Tibial nerve (tissue), 4 donors: Measurements from ENCODE around the gene SPAG8. TPM values are rescaled to one million over a fixed set of nuclear protein-coding genes. Genes with fewer than 3 reads are reported as not detected.

ENCODE experiments used
- DNase-seq, 2 donors: peaks; one replicate each; pipeline ENCODE4 v3.0.0-alpha.2; 2019; ENCODE audit warnings: low spot score in 2 of 2
- H3K27ac ChIP-seq, 4 donors: fragments of 200-600 bp; sonication (generic) in 3 of 4; one replicate each; pipeline ENCODE4 v1.5.1; 2017 to 2019; ENCODE audit warnings: mild to moderate bottlenecking in 1 of 4
- H3K27me3 ChIP-seq, 2 donors: fragments of 200-600 bp; sonication (generic) in 1 of 2; one replicate each; pipeline versions ENCODE4 v1.5.1 to v1.6.0; 2017 to 2019
- H3K36me3 ChIP-seq, 3 donors: fragments of 200-600 bp; sonication (generic); one replicate each; pipeline ENCODE4 v1.5.1; 2018 to 2019
- H3K4me1 ChIP-seq, 4 donors: fragments of 200-600 bp; sonication (generic) in 3 of 4; one replicate each; pipeline ENCODE4 v1.5.1; 2017 to 2019
- H3K4me3 ChIP-seq, 4 donors: fragments of 200-600 bp; sonication (generic) in 3 of 4; one replicate each; pipeline ENCODE4 v1.5.1; 2017 to 2019; ENCODE audit warnings: mild to moderate bottlenecking in 1 of 4, moderate library complexity in 1 of 4
- H3K9me3 ChIP-seq, 4 donors: fragments of 200-600 bp; sonication (generic) in 3 of 4; one replicate each; pipeline ENCODE4 v1.5.1; 2017 to 2019
- EP300 ChIP-seq, 2 donors: sonication (generic); formaldehyde crosslinking; IDR thresholded peaks; one replicate each; pipeline ENCODE4 v1.6.1; 2017; ENCODE audit warnings: antibody characterized with exemption in 2 of 2, mild to moderate bottlenecking in 1 of 2
- POLR2A ChIP-seq, 2 donors: fragments of 450-650 bp; IDR thresholded peaks; one replicate each; pipeline ENCODE4 v1.6.1; 2017; ENCODE audit warnings: antibody characterized with exemption in 2 of 2, mild to moderate bottlenecking in 2 of 2, moderate library complexity in 2 of 2
- WGBS, 2 donors: methylation state at CpG; one replicate each; pipeline ENCODE4 v1.1.5; 2018; 5-methylcytosine and 5-hydroxymethylcytosine counted together
- total RNA-seq, 4 donors: library from RNA; depleted of rRNA; stranded (reverse); fragments of >200 nt; gene quantifications; one replicate each; pipeline ENCODE4 v1.1.0, GENCODE V29; 2016
- TF ChIP-seq, protein P1 (sequence below), 5 experiments: fragments of 200-600 bp in 3 of 5; fragments of 450-650 bp in 2 of 5; sonication (generic) in 3 of 5; IDR thresholded peaks; one replicate each; pipeline ENCODE4 v1.5.1; 2016 to 2019; ENCODE audit warnings: antibody characterized with exemption in 5 of 5, mild to moderate bottlenecking in 3 of 5, moderate library complexity in 2 of 5

SPAG8 gene
- total RNA-seq, 4 donors from 2014 or later, result 2.6 to 4.0 (median 3.5) TPM

DNA sequence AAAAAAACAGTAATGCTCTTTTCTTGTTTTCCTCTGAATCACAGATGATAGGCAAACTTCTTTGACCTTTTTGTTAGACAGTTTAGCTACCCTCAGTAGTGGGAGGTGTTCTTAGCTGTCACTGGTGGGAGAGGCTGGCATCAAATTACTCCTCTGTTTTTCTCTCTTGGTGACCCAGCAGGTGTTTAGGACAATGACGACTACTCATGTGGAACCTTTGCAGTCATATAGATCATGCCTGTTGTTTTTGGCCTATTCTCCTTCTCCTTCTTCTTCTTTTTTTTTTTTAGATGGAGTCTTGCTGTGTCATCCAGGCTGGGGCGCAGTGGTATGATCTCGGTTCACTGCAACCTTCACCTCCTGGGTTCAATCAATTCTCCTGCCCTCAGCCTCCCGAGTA lies 36.0 kb downstream of the SPAG8 start:
- Histone ChIP-seq H3K4me1 (peaks cover 0 to 18% (median 10%) of the 10 kb centered on the region in 4 donors), H3K9me3 (no peaks in the 10 kb centered on the region), H3K27me3 (no peaks in the 10 kb centered on the region), H3K36me3 (no peaks in the 10 kb centered on the region), H3K27ac (no peak overlapping the region), H3K4me3 (no peak overlapping the region)
- TF ChIP-seq, protein P1, sequence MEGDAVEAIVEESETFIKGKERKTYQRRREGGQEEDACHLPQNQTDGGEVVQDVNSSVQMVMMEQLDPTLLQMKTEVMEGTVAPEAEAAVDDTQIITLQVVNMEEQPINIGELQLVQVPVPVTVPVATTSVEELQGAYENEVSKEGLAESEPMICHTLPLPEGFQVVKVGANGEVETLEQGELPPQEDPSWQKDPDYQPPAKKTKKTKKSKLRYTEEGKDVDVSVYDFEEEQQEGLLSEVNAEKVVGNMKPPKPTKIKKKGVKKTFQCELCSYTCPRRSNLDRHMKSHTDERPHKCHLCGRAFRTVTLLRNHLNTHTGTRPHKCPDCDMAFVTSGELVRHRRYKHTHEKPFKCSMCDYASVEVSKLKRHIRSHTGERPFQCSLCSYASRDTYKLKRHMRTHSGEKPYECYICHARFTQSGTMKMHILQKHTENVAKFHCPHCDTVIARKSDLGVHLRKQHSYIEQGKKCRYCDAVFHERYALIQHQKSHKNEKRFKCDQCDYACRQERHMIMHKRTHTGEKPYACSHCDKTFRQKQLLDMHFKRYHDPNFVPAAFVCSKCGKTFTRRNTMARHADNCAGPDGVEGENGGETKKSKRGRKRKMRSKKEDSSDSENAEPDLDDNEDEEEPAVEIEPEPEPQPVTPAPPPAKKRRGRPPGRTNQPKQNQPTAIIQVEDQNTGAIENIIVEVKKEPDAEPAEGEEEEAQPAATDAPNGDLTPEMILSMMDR (IDR thresholded peaks at IDR 0.05), result no peak
- no peak for TF ChIP-seq POLR2A (IDR thresholded peaks at IDR 0.05)
- no peak for TF ChIP-seq EP300 (IDR thresholded peaks at IDR 0.05)
- DNase-seq, result no peak
- WGBS, 2 donors, result 77 to 80% methylated on average over 4 of the region's 4 CpGs

GRCh38 chr9:35774907-35775635 lies 37.0 kb downstream of the SPAG8 start:
- WGBS, 2 donors, result 61 to 62% methylated on average over 7 of the region's 7 CpGs
- no peak for TF ChIP-seq POLR2A (IDR thresholded peaks at IDR 0.05)
- no peak for TF ChIP-seq EP300 (IDR thresholded peaks at IDR 0.05)
- TF ChIP-seq, protein P1 (IDR thresholded peaks at IDR 0.05), result no peak
- Histone ChIP-seq H3K27ac (no peak overlapping the region), H3K9me3 (no peaks in the 10 kb centered on the region), H3K4me3 (no peak overlapping the region), H3K4me1 (peaks cover 0 to 28% (median 13%) of the 10 kb centered on the region in 4 donors), H3K27me3 (no peaks in the 10 kb centered on the region), H3K36me3 (no peaks in the 10 kb centered on the region)
- no peak for DNase-seq

DNA sequence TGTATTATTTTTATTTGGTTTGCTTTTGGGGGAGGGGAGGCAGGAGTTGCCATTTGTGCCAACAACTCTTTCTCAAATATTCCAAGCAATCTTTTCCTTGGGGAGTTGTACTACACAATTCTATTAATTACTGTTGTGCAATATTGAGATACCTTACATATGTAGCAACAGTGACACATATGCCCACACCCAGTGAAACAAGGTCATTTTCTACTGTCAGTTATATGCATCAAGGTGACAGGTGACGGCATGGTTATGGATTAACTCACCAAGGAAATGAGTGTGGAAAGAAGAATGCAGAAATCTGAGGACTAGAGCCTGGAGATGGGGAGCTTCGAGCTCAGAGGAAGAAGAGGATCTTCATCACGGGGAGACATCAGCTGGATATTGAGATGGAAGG lies 40.1 kb downstream of the SPAG8 start:
- H3K27ac ChIP-seq, result peak overlapping the region in 1 of 4 donors; percentile 32
- TF ChIP-seq, protein P1 (IDR thresholded peaks at IDR 0.05), result no peak
- TF ChIP-seq POLR2A (IDR thresholded peaks at IDR 0.05) (no peak), EP300 (IDR thresholded peaks at IDR 0.05) (no peak)
- H3K4me3 ChIP-seq, result no peak overlapping the region
- no peaks in the 10 kb centered on the region for H3K36me3 ChIP-seq
- no peaks in the 10 kb centered on the region for H3K27me3 ChIP-seq
- 74 to 76% methylated on average over 3 of the region's 3 CpGs for WGBS, 2 donors
- H3K4me1 ChIP-seq, result peaks cover 0 to 32% (median 13%) of the 10 kb centered on the region in 4 donors
- no peak for DNase-seq
- H3K9me3 ChIP-seq, result no peaks in the 10 kb centered on the region

DNA sequence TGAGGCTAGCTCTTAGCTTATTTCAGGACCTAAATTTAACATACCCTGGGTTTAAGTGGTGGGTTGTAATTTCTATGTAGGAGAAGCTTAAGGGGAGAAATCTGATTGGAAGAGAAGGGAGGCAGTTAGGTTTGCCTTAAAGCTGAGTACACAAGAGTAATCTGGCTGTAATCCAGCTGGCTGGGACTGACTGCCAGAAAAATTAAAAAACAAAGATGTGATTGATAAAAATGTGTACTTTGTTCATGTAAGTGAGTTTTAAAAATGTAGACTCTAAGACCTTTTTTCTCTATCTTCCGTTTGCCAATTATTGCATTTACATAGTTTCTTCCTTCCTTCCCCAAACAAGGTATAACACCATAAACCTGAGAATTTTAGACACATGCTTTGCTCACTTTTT lies 40.5 kb downstream of the SPAG8 start:
- peak in 1 of 2 donors; percentile 61 for DNase-seq
- Histone ChIP-seq H3K4me1 (peaks cover 0 to 32% (median 13%) of the 10 kb centered on the region in 4 donors), H3K27me3 (no peaks in the 10 kb centered on the region), H3K4me3 (no peak overlapping the region), H3K9me3 (no peaks in the 10 kb centered on the region), H3K36me3 (no peaks in the 10 kb centered on the region), H3K27ac (peak overlapping the region in 3 of 4 donors; percentile 32 to 53 (median 50))
- TF ChIP-seq POLR2A (IDR thresholded peaks at IDR 0.05) (no peak), EP300 (IDR thresholded peaks at IDR 0.05) (no peak)
- TF ChIP-seq, protein P1 (IDR thresholded peaks at IDR 0.05), result no peak
- 11 to 18% methylated on average over 1 of the region's 1 CpG for WGBS, 2 donors

- DNase-seq, result peak in 1 of 2 donors; percentile 40
- peaks cover 0 to 32% (median 13%) of the 10 kb centered on the region in 4 donors for H3K4me1 ChIP-seq
- TF ChIP-seq, protein P1 (IDR thresholded peaks at IDR 0.05), result no peak
- no peak for TF ChIP-seq POLR2A (IDR thresholded peaks at IDR 0.05)
- TF ChIP-seq EP300 (IDR thresholded peaks at IDR 0.05), result no peak
- H3K4me3 ChIP-seq, result no peak overlapping the region
- 7 to 17% methylated on average over 4 of the region's 4 CpGs for WGBS, 2 donors
- peak overlapping the region in 3 of 4 donors; percentile 32 to 53 (median 50) for H3K27ac ChIP-seq
- H3K36me3 ChIP-seq, result no peaks in the 10 kb centered on the region
- no peaks in the 10 kb centered on the region for H3K9me3 ChIP-seq
- no peaks in the 10 kb centered on the region for H3K27me3 ChIP-seq
Measured at GRCh38 chr9:35771075-35771433, 41.0 kb downstream of the SPAG8 start.
